Upper lobe of left lung (tissue), 4 donors: ENCODE data around the gene PPM1H.

Source experiments
- CTCF ChIP-seq, 6 experiments: fragments of 450-650 bp in 4 of 6; fragments of 200-600 bp in 2 of 6; sonication (generic) in 2 of 6; IDR thresholded peaks; one replicate each; pipeline ENCODE4 v1.5.1; 2016 to 2019; ENCODE audit warnings: antibody characterized with exemption in 6 of 6
- POLR2AphosphoS5 ChIP-seq, 2 donors: sonication (generic); formaldehyde crosslinking; IDR thresholded peaks; one replicate each; pipeline ENCODE4 v1.5.1; 2017; ENCODE audit warnings: antibody characterized with exemption in 2 of 2

- TF ChIP-seq CTCF (IDR thresholded peaks at IDR 0.05) (no peak), POLR2AphosphoS5 (IDR thresholded peaks at IDR 0.05) (no peak)
Measured at GRCh38 chr12:62625228-62625627, 309.7 kb downstream of the PPM1H start.
